Peyer's patch (tissue), 4 donors: ENCODE data around the gene RAB40C.

Source experiments
- POLR2A ChIP-seq, 2 donors: fragments of 450-650 bp; IDR thresholded peaks; one replicate each; pipeline ENCODE4 v1.5.1; 2017; ENCODE audit warnings: antibody characterized with exemption in 2 of 2, mild to moderate bottlenecking in 2 of 2, moderate library complexity in 2 of 2
- TF ChIP-seq, protein P1 (sequence below), 6 experiments: fragments of 450-650 bp in 4 of 6; fragments of 200-600 bp in 2 of 6; sonication (generic) in 1 of 6; IDR thresholded peaks; one replicate each; pipeline ENCODE4 v1.5.1; 2017 to 2019; ENCODE audit warnings: antibody characterized with exemption in 6 of 6, mild to moderate bottlenecking in 3 of 6, moderate library complexity in 1 of 6

DNA sequence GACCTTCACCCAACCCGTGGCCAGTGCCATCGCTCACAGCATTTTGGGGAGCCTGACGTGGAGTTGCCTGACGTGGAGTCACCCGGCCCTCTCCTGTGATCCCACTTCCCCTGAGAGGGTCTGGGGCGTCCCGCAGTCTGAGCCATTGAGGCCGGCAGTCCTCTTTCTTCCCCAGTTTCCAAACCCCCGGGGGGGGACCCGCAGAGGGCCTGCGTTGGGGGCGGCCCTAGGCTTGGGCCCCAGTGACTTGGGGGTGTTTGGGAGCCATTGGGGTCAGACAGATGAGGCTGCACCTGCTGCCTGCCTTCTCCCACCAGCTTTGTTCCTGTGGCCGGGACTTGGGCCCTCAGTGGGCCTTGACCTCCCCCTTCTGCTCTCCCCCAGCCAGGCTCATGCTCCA, 79.8 kb downstream of the RAB40C start:
- no peak for TF ChIP-seq POLR2A (IDR thresholded peaks at IDR 0.05)
- TF ChIP-seq, protein P1, sequence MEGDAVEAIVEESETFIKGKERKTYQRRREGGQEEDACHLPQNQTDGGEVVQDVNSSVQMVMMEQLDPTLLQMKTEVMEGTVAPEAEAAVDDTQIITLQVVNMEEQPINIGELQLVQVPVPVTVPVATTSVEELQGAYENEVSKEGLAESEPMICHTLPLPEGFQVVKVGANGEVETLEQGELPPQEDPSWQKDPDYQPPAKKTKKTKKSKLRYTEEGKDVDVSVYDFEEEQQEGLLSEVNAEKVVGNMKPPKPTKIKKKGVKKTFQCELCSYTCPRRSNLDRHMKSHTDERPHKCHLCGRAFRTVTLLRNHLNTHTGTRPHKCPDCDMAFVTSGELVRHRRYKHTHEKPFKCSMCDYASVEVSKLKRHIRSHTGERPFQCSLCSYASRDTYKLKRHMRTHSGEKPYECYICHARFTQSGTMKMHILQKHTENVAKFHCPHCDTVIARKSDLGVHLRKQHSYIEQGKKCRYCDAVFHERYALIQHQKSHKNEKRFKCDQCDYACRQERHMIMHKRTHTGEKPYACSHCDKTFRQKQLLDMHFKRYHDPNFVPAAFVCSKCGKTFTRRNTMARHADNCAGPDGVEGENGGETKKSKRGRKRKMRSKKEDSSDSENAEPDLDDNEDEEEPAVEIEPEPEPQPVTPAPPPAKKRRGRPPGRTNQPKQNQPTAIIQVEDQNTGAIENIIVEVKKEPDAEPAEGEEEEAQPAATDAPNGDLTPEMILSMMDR (IDR thresholded peaks at IDR 0.05), result no peak
